Panc1 (cell line): ENCODE results near the gene NAT9. TPM values are rescaled to one million over a fixed set of nuclear protein-coding genes. Genes with fewer than 3 reads are reported as not detected.

ENCODE experiments used
- ATAC-seq: fragments of 200-7000 bp; cut with Tn5 transposase; 2 replicates; pipeline ENCODE4 v1.9.1; 2020; ENCODE audit warnings: mild to moderate bottlenecking, moderate library complexity
- BruUV-seq: library from RNA; stranded (reverse); fragments of 400-500 nt; replicated peaks from 2 replicates; lab custom pipeline; 2021; lab: Mats Ljungman, UMichigan
- CTCF ChIA-PET: fragments of 300-600 bp; sonication (Branson Sonifier 250); formaldehyde crosslinking; loops from one replicate; lab custom pipeline; 2022; ENCODE audit warnings: antibody characterized with exemption; lab: Charles Lee
- POLR2A ChIA-PET: fragments of 300-600 bp; sonication (Branson Sonifier 250); formaldehyde crosslinking; loops from one replicate; lab custom pipeline; 2022; ENCODE audit warnings: antibody characterized with exemption; lab: Charles Lee
- DNase-seq: peaks from one replicate; pipeline ENCODE4 v3.0.0-alpha.2; 2010; ENCODE audit warnings: low read depth, low spot score
- H3K27ac ChIP-seq: 2 replicates; pipeline ENCODE4 v1.5.1; 2011; ENCODE audit warnings: mild to moderate bottlenecking, low read length, inconsistent platforms
- H3K27me3 ChIP-seq: fragments of 200-500 bp; sonication (Bioruptor generic); 2 replicates; pipeline ENCODE4 v1.6.0; 2014; ENCODE audit warnings: low read length, inconsistent platforms; ENCODE audit not compliant: control insufficient read depth, insufficient read depth
- H3K36me3 ChIP-seq: fragments of 200-500 bp; sonication (Bioruptor generic); 2 replicates; pipeline ENCODE4 v1.5.1; 2014; ENCODE audit warnings: inconsistent platforms, mild to moderate bottlenecking, low read length, moderate library complexity; ENCODE audit not compliant: control insufficient read depth, insufficient read depth
- H3K4me1 ChIP-seq: 2 replicates; pipeline ENCODE4 v1.5.1; 2011; ENCODE audit warnings: inconsistent platforms, mild to moderate bottlenecking, low read length, moderate library complexity; ENCODE audit not compliant: control insufficient read depth, insufficient read depth
- H3K4me3 ChIP-seq, 2 experiments: 2 replicates each; pipeline ENCODE4 v1.5.1; 2011 to 2012; ENCODE audit warnings: low read depth in 2 of 2, low read length in 2 of 2, mild to moderate bottlenecking in 2 of 2, inconsistent platforms in 1 of 2, moderate library complexity in 1 of 2
- H3K9me3 ChIP-seq: fragments of 200-500 bp; sonication (Bioruptor generic); 2 replicates; pipeline ENCODE4 v1.5.1; 2014; ENCODE audit warnings: low read depth, mild to moderate bottlenecking, inconsistent platforms, low read length, moderate library complexity; ENCODE audit not compliant: control insufficient read depth, insufficient read depth
- POLR2AphosphoS5 ChIP-seq: IDR thresholded peaks from 2 replicates; pipeline ENCODE4 v1.6.1; 2012; ENCODE audit warnings: mild to moderate bottlenecking, low read depth, low read length, moderate library complexity
- REST ChIP-seq, 2 experiments: IDR thresholded peaks; 2 replicates each; pipeline ENCODE4 v1.6.1; 2011 to 2012; ENCODE audit warnings: low read depth in 2 of 2, control low read depth in 1 of 2, low read length in 1 of 2, mild to moderate bottlenecking in 1 of 2, moderate library complexity in 1 of 2; ENCODE audit not compliant: insufficient read depth in 1 of 2
- SIN3A ChIP-seq: IDR thresholded peaks from 2 replicates; pipeline ENCODE4 v1.6.1; 2012; ENCODE audit warnings: low read depth, mild to moderate bottlenecking, low read length, moderate library complexity, borderline replicate concordance; ENCODE audit not compliant: insufficient read depth
- TCF7L2 ChIP-seq: IDR thresholded peaks from 2 replicates; pipeline ENCODE4 v1.6.1; 2011; ENCODE audit warnings: mild to moderate bottlenecking, low read depth, low read length, inconsistent platforms
- in situ Hi-C: cut with HindIII; loops from 2 replicates; pipeline ENCODE4 v1.10.0; 2016; ENCODE audit warnings: low sequenced_read_pairs, low pct_unique_long_range_greater_than_20kb
- intact Hi-C: fragments of 100-400 bp; cut with micrococcal nuclease; formaldehyde crosslinking; loops from one replicate; pipeline ENCODE4 v1.10.0; 2022; ENCODE audit not compliant: unreplicated experiment
- total RNA-seq: library from RNA; stranded (reverse); gene quantifications from one replicate; pipeline ENCODE4 v1.2.1, GENCODE V29; 2021; ENCODE audit not compliant: unreplicated experiment
- TF ChIP-seq, protein P1 (sequence below): fragments of 450-650 bp; IDR thresholded peaks from 2 replicates; pipeline ENCODE4 v1.5.1; 2017; ENCODE audit warnings: mild to moderate bottlenecking

The NAT9 gene
- total RNA-seq, 1 experiment from 2014 or later, result 90.1 TPM

- ChIA-PET POLR2A (no interaction called here), CTCF (interaction anchor here (0.5 to 3.6 kb wide), 9 partner anchors 9 to 81 kb away, joined by 3 to 103 read pairs (median 4); no protein-coding TSS in a partner anchor)
- 0 out of 2 replicates have a peak, but pooled peaks have one; percentile 4 for ATAC-seq
- no peak overlapping the region for H3K27ac ChIP-seq
- DNase-seq, result no peak
- H3K4me1 ChIP-seq, result peaks cover 7% of the 10 kb centered on the region
- intact Hi-C loops, result loop anchor here (5.0 kb wide), 1 partner anchor 171 kb away; the partner anchor contains the start of gene CD300H
- in situ Hi-C loops, result no loop called here
- H3K9me3 ChIP-seq, result no peaks in the 10 kb centered on the region
- peak overlapping the region in 1 of 2 experiments; percentile 53; a peak in 2 of 4 replicates for H3K4me3 ChIP-seq
- H3K27me3 ChIP-seq, result 0 out of 2 replicates have a peak, but pooled peaks cover 3% of the 10 kb centered on the region
- no peaks in the 10 kb centered on the region for H3K36me3 ChIP-seq
- no peak for TF ChIP-seq POLR2AphosphoS5
- TF ChIP-seq, protein P1, sequence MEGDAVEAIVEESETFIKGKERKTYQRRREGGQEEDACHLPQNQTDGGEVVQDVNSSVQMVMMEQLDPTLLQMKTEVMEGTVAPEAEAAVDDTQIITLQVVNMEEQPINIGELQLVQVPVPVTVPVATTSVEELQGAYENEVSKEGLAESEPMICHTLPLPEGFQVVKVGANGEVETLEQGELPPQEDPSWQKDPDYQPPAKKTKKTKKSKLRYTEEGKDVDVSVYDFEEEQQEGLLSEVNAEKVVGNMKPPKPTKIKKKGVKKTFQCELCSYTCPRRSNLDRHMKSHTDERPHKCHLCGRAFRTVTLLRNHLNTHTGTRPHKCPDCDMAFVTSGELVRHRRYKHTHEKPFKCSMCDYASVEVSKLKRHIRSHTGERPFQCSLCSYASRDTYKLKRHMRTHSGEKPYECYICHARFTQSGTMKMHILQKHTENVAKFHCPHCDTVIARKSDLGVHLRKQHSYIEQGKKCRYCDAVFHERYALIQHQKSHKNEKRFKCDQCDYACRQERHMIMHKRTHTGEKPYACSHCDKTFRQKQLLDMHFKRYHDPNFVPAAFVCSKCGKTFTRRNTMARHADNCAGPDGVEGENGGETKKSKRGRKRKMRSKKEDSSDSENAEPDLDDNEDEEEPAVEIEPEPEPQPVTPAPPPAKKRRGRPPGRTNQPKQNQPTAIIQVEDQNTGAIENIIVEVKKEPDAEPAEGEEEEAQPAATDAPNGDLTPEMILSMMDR, result no peak
- no peak for TF ChIP-seq REST (IDR thresholded peaks at IDR 0.05; ENCODE audit: insufficient read depth in 1 of 2, low read depth in 2 of 2, low read length in 1 of 2)
- no peak for TF ChIP-seq TCF7L2
- BruUV-seq, result no TSS peak
These were observed 37.8 kb downstream of the NAT9 start for GRCh38 chr17:74738051-74738996.

- ChIA-PET CTCF (interaction anchor here (0.5 to 3.6 kb wide), 7 partner anchors 10 to 80 kb away, joined by 3 to 103 read pairs (median 5); no protein-coding TSS in a partner anchor), POLR2A (interaction anchor here (0.6 kb wide), 1 partner anchor 113 kb away, joined by 8 read pairs; no protein-coding TSS in a partner anchor)
- intact Hi-C loops (loop anchor here (1.0 to 5.0 kb wide), 2 partner anchors 80 to 170 kb away; partner anchors contain the start of gene CD300H), in situ Hi-C loops (no loop called here)
- no TSS peak for BruUV-seq
- H3K27ac ChIP-seq, result no peak overlapping the region
- DNase-seq, result no peak
- H3K4me3 ChIP-seq, result peak overlapping the region; percentile 28 to 53
- no peaks in the 10 kb centered on the region for H3K36me3 ChIP-seq
- TF ChIP-seq TCF7L2 (no peak), POLR2AphosphoS5 (no peak), SIN3A (no peak), REST (IDR thresholded peaks at IDR 0.05; ENCODE audit: insufficient read depth in 1 of 2, low read depth in 2 of 2, low read length in 1 of 2) (no peak)
- TF ChIP-seq, protein P1, result peak; percentile 77
- 0 out of 2 replicates have a peak, but pooled peaks cover 3% of the 10 kb centered on the region for H3K27me3 ChIP-seq
- peak; percentile 52 for ATAC-seq
- H3K9me3 ChIP-seq, result no peaks in the 10 kb centered on the region
- H3K4me1 ChIP-seq, result peaks cover 7% of the 10 kb centered on the region
These were observed 38.7 kb downstream of the NAT9 start for GRCh38 chr17:74737299-74738050.
